NCI-H1092 treated with DMSO at 0.1 percent for 48 hours (cell line): ENCODE measurements around the gene ANKRD63.

ENCODE experiments used
- DNase-seq: peaks from one replicate; lab custom pipeline; 2025; lab: John Stamatoyannopoulos, UW

ANKRD63 gene

DNA sequence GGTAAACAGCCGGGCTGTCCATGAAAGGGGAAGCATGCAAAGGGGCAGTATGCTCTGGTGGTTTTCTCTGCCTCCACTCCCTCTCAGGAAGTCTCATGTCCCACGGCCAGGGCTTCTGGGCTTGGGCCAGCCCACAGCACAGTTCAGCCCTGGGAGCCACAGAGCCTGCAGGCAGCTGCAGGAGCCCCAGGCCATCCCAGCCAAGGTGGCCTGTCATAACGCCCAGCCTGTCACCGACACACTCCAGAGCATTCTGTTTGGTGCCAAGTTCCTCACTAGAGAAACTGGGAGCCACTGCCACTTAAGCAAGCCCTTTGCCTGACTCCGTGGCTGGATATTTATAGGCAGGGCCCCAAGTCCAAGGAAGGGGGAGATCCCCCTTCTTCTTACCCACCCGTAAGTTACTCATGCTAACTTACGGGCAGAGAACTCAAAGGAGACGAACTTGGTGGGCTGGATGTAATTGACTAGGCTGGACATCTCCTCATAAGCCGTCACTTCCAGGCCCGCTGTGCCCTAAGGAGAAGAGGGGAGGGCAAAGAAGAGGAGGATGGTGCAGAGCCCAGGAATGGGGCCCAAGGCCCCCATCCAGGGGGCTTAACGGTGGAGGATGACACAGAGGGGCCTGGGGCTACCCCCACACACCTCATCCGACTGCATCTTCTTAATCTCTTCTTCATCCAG lies 13.2 kb upstream of the ANKRD63 start:
- no peak for DNase-seq

DNA sequence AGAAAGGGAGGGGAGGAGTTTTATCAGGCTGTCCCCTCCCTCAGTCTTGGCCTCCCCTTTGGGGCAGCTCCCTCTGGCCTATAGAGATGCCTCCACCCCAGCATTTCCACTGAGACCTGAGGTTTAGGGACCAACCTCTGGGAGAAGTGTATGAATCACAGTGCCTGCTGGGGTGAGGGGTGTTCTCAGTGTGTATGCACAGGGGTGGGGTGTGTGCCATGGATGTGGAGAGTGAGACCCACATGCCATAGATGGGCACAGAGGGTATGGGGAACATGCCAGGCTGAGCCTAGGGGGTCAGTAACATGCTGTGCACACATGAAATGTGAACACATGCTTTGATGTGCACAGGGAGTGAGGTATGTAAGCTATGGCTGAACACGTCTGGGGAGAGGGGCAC lies 12.4 kb upstream of the ANKRD63 start:
- no peak for DNase-seq

DNA sequence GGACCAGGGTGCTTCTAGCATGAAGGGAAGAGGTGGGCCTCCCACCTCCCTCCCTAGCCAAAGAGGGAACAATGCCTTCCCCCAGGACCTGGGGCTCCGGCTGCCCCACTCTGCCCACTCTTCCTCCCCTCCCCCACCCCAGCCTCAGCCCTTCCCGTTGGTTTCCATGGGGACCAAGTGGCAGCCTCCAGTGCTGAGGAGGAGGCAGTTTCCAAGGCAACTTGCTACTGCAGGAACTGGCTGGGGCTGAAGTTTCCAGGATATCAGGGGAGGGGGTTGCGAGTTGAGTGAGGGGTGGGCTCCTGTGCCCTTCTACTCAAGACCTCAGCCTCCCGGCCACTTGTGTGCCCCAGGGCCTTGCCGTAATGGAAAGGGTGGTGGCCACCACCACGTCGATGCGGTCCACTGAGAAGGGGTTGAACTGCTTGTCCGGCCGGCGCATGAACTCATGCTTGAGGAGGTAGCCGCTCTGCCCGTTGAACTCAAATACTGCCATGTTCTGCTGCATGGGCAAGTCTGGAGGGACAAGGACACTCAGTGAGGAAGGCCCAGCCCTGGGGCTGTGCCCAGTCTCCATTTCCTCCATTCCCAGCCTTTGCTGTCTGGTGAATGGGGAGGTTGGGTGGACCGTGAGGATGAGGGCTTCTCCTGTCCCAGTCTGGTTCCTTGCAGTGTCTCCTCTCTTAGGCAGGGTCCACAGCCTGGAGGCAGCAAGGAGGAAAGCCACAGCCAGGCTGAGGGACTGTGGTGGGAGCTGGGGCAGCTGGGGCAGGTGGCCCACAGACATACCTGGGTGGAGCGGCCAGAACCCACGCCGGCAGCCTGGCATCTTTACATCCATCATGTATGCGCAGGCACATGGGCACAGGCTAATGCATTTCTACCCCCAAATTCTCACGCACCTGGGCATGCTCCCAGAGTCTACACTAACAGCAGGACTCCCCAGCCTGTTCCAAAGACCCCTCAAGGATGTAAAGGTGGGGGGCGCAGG lies 11.3 kb upstream of the ANKRD63 start:
- DNase-seq = no peak

DNA sequence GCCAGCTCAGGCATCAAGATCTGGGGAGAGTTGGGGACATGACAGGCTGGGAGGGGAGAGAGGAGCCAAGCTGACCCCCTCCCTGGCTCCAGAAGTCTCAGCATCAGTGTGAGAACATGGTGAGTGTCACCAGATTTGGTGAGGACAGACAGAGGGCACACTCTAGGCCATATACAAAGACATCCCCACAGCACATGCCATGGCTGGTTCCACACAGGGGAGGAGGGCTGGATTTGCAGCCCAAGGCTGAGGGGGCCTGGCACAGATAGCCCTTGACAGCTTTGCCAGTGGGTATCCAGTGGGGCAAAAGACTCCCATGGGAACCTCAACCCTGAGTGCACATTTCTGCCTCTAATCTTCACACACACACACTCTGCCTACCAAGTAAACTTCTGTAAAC lies 10.1 kb upstream of the ANKRD63 start:
- no peak for DNase-seq

DNA sequence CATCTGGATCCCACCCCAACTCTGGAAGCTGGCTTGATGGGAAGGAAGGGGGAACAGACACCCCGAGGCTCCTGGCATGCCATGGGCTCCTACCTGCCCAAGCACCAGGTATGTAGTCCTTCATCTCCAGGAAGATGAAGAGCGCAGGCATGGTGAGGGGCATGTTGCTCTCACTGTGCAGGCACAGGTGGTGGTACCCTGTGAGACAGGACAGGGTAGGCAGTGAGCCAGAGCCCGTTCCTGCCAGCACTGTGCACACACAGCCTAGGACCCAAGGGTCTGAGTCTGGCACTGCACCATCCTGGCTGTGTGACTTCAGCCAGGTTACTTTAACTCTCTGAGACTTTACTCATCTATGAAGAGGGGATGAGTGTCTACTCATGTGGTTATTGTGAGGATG lies 9.4 kb upstream of the ANKRD63 start:
- no peak for DNase-seq

DNA sequence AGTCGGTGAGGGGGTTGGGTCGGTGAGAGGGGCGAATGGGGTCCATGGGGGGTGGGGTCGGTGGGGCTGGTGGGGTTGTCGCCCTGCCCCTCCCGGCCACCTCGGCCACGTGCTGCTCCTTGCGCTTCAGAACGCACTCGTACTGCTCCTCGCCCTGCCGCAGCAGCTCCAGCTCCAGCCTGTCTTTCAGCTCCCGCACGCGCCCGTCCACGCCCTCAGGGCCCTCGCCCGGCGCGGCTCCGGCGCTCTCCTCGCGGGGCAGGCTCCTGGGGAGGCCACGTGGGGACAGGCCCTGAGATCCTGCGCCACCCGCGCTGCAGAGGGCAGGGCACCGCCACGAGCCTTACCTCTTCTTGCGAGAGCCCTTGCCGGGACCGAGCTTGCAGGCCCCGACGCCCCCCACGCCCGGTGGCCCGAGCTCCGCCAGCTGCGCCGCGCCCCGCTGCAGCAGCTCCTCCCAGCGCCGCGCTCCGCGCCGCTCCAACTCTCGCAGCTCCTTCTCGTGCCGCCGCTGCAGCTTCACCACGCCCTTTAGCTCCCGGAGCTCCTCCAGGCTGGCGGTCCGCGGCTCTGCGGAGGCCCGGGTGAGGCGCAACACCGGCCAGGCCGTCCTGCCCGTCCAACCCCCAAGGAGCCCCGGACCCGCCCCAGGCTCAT lies 8.2 kb upstream of the ANKRD63 start:
- DNase-seq = no peak

DNA sequence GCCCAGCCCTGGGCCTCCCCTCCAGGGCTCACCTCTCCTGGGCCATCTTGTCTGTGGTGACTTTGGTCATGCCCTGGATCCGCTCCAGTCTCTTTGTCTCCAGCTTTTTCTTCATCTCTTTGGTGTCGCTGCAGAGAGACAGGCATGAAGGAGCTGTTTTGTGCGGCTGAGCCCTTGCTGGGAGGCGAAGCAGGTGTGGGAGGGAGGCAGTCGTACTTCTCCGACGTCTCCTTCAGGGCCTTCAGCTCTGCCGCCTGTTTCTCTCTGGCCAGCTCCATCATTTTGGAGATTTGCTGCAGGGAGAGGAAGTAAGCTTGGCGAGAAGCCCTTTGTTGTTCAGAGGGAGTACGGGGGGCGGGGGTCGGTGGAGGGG lies 7.7 kb upstream of the ANKRD63 start:
- DNase-seq = no peak

DNA sequence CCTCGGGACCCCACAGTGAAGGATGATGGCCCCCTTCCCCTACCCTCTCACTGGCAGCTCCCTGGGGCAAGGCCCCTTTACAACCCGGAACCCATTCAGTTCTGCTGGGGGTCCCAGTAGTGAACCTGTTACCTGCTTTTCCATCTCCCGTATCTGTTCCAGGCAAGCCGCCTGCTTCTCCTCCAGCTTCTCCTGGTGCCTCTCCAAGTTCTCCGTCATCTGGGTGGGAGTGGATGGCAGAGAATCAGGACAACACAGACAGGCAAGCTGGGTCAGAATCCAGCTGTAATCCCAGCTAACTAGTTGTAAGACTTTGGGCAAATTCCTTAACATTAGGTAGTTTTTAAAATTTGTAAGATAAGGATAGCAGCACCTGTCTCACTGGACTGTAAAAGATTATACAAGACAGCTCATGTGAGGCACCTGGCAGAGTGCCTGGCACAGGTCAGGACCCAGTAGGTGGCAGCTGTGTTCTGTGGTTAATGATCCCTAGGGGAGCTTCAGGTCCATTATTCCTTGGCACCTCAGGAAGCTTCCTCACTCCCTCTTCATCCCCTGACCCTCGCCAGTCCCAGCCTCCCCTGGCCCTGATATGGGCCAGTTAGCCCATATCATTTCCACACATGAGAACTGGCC lies 6.4 kb upstream of the ANKRD63 start:
- peak; percentile 21 for DNase-seq

DNA sequence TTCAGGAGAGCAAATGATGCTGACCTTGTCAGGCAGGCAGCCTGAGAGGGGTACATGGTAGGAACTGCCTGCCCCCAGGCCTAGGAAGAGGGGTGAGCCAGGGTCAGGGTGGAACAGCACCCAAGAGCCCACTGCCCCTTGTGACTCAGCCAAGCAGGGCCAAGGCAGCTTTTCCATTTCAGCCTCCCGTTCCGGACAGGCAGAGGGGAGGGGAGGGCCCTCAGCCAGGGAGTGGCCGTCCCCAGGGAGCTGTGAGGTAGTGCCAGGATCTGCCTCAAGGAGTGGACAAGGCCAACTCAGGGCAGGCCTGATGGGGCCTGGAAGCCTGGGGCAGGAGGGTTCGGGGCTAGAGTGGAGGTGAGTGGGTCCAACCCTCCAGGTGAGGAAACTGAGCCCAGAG lies 5.1 kb upstream of the ANKRD63 start:
- no peak for DNase-seq

DNA sequence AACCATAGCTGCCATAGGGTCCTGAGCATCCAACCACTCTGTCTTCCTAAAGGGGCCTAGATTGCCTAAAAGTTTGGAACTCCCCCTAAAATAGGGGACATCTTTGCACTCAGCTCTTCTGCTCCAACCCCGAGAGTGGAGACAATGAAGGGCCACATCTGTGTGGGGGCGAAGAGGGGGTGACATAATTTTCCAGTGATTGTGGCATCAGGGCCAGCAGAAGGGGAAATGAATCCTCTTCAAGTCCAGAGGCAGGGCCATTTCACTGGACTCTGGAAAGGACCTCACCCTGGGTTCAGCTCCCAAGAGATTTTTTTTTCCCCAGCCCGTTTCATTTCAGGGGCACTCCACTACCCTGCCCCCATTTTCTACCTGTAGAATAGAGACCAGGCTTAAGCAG lies 4.6 kb upstream of the ANKRD63 start:
- no peak for DNase-seq

DNA sequence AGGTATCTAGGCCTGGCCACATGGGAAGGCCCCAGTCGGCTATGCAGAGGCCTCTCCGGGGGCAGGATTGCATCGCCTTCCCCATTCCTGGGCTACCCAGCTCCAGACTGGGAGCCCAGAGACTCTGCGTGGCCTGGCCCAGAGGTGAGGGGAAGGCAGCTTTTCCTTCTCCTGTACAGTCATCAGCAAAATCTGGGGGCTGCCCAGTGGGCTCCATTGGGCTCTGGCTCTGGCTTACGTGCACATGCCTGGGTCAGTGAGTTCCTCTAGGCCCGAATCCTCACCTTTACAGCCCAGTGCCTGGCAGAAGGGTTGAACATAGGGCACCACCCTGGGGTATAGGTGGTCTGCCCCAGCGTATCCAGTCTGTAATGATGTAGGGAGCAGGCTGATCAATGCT lies 3.9 kb upstream of the ANKRD63 start:
- no peak for DNase-seq

DNA sequence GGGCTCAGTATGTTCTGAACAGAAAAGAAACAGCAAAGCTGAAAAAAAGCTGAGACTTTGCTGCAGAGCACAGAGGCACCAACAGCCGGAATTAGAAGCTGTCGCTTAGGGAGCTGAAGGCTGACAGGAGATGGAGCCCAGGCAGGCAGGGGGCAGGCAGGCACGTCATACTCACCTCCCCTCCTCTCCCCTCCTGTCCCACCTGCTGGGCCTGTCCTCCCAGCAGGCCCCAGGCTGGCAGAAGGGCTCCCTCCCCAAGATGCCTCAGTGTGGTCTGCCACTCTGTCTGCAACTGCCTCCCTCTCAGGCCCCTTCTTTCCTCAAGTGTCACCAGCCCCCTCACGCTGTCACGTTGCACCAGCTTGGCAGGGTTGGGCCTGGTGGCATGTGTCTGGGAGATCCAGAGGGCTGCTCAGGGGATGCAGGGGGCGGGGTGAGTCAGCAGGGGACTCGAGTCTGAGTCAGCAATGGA lies 3.2 kb upstream of the ANKRD63 start:
- DNase-seq = no peak

DNA sequence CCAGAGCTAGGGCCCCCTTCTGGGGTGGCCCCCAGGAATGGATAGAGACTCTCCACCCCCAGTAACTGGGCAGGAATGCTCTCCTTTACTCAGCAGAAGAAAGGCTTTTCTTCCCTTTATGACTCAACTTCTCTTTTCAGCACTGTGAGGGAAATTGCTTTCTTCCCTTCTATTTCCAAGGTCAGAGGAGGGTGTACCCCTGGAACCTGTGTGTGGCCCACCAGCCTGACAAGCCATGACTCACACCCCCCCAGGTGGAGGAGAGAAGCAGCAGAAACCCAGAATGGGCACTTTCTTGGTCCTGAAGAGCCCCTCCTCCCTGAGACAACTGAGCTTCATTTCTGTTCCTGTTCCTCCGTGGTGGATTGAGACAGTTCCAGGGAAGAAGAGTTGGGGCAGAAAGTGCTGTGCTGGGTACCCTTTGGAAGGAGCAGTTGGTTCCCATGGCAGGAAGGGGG lies 2.7 kb upstream of the ANKRD63 start:
- DNase-seq = no peak

DNA sequence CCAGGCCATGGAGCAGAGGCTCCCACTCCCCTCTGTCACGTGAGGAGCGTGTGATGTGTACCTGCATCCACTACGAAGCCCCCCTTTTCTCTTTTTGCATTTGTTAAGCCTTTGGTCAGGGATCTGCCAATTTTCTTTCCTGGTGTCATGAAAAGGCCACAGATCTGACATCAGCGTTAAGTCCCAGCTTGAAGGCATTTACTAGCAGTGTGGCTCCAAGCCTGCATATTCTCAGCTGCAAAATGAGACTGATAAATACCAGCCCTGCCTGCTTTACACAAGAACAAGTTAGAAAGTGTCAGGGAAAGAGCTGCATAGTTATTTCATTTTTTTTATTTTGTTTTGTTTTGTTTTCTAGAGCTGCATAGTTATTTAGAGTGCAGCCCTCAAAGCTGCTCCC lies 2.3 kb upstream of the ANKRD63 start:
- DNase-seq = no peak

DNA sequence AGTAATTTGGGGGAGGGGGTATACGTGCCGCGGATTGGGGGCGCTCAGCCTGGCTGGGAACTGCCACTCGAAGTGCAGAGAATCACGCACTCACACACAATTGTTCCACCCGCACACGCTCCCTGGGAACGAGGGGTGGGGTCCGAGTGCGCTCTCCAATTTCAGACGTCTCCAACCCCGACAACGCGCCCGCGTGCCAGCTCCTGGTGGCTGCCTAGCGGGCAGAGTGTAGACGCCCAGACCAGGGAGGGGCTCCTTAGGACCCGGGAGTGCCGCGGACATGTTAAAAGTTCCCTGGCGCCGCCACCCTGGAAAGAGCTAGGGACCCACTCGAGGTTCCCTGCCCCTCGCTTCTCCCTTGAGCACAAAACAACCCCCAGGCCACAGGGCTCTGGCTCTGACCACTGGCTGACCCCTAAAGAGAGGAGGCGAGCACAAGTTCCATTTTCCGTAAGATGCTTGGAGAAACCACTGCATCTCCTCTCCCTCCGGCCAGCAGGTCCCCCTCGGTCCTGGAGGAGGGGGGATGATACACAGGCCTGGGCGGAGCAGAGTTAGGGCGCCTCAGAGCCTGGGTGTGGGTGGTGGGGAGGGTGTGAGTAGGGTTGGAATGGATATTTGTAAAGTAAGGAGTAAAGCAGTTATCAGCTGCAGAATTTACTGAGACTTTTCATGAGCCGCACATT lies 894 bp upstream of the ANKRD63 start:
- DNase-seq = no peak

DNA sequence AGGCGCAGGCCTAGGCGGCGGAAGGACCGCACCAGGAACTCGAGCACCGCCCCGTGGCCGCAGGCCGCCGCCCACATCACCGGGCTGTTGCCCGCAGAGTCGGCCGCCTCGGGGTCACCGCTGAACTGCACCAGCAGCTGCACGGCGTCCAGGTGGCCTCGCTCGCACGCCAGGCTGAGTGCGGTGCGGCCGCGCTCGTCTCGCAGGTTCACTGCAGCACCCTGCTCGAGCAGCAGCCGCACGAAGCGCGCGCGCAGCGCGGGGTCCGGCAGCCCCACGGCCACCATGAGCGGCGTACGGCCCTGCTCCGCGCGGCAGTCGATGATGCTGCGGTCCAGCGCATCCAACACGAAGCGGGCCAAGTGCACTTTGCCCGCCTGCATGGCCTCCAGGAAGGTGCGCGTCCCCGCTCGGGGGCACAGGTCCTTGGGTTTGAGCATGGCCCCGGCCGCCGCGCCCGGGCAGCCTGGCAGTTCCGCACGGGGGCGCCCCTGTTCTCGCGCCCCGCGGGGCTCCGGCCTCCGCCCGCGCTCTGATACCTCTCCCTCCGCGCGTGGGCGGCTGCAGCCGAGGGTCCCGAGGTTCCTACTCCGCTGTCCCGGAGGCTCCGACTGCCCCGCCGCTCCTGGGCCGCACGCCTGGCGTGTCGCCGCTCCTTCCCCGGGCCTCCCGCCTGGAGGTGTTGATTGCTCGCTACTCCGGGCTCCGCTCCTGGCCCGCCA lies 556 bp downstream of the ANKRD63 start:
- DNase-seq = no peak

DNA sequence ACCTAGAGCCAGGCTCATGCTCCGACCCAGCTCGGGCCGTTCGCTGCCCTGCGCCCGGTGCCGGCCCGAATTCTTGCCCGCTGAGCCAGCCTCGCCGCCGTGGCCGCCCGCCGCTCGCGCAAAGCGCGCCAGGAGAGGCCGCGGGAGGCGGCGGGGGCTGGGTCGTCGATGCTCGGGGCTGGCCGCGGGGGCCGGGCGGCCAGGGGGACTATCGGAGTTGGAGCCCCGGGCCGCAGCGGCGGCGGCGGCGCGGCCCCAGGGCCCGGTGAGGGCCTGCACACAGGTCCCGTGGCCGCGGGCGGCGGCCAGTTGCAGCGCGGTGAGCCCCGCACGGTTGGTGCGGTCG lies 1.1 kb downstream of the ANKRD63 start:
- no peak for DNase-seq

DNA sequence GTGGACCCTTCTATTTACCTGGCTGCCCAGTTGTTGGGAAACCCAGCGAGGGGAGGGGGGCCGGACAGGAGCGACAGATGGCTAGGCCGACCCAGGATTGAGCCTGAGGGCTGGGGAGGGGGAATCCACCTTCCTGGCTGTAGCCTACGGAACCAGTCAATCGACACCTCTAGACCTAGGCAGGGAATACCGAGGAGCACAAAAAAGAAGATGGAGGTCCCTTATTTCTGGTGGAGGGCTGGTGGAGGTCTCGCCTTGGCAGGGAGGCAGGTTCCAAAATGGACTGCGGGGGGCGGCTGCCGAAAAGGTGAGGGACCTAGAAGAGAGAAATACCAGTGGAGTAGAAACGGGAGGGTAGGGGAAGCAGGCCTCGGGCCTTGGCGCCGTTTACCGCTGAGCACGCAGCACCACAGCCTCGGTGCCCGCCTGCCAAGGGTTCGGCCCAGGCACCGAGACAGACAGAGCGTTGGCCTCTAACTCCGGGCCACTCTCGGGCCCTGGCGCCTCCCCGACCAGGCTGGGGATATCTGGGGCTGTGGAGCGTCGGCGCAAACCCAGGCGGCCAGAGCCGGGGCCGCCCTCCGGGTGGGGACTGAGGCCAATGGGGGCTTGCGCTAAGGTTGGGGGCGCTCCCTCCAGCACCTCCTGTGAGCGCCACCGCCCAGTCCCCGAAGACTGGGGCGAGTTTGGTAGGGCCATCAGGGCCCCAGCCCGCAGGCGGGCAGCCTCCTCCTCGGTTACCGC lies 1.6 kb downstream of the ANKRD63 start:
- DNase-seq = no peak

DNA sequence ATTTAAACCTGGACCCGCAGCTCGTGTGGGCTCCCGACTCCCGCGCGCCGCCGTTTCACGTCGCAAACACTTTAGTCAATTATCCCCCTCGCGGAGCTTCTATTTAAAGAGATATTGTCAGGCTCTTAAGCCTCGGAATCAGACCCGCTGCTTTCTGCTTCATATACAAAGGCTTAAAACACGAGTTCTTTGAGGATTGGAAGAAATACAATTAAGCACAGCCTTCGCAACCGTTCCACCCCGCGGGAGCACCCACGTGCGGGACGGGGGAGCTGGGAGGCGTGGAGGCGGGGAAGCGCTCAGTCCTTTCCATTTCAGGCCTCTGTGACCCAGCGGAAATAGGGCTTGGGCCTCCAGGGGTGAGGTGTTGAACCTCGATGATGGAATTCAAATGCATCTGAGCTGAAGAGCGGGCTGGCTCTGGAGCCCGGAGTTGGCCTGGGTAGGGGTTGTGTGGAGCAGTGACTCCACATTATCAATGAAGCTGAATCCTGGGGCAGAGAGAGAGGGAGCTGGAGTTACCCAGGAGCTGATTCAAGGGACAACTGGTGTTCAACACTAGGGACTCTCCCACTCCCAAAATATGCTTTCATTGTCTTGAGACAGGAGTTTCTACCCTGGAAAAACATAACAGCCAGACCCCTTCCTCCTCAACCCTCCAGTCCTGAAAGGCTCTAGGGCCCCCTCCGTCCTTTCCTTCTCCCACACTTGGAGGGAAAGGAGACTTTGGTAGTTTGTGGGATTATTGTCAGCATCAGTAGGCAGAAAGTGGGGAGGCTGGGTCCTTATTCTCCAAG lies 2.4 kb downstream of the ANKRD63 start:
- no peak for DNase-seq
